ENCODE results near the gene C6orf62.

The C6orf62 gene

DNA sequence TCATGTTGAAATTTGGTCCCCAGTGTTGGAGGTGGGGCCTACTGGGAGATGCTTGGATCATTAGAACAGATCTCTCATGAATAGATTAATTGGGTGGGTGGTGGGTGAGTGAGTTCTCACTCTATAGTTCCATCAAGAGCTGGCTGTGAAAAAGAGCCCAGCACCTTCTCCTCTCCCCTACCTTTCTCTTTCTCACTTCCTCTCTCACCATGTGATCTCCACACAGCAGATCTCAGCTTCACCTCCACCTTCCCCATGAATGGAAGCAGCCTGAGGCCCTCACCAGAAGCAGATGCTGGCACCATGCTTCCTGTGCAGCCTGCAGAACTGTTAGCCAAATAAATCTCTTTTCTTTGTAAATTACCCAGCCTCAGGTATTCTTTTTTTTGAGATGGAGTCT lies 42.9 kb upstream of the C6orf62 start:
- Histone ChIP-seq H3K36me3 (no peaks in the 10 kb centered on the region), H3K27me3 (no peaks in the 10 kb centered on the region), H3K4me1 (ENCODE audit: control insufficient read depth in 1 of 2, insufficient read depth in 1 of 2, low read depth in 1 of 2, low read length in 1 of 2) (peaks cover 0 to 4% of the 10 kb centered on the region in 2 experiments), H3K9me3 (no peaks in the 10 kb centered on the region), H3K27ac (no peak overlapping the region), H3K4me3 (ENCODE audit: low read depth in 1 of 2, low read length in 1 of 2) (no peak overlapping the region)
- TF ChIP-seq, protein P1, sequence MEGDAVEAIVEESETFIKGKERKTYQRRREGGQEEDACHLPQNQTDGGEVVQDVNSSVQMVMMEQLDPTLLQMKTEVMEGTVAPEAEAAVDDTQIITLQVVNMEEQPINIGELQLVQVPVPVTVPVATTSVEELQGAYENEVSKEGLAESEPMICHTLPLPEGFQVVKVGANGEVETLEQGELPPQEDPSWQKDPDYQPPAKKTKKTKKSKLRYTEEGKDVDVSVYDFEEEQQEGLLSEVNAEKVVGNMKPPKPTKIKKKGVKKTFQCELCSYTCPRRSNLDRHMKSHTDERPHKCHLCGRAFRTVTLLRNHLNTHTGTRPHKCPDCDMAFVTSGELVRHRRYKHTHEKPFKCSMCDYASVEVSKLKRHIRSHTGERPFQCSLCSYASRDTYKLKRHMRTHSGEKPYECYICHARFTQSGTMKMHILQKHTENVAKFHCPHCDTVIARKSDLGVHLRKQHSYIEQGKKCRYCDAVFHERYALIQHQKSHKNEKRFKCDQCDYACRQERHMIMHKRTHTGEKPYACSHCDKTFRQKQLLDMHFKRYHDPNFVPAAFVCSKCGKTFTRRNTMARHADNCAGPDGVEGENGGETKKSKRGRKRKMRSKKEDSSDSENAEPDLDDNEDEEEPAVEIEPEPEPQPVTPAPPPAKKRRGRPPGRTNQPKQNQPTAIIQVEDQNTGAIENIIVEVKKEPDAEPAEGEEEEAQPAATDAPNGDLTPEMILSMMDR (IDR thresholded peaks at IDR 0.05): no peak

DNA sequence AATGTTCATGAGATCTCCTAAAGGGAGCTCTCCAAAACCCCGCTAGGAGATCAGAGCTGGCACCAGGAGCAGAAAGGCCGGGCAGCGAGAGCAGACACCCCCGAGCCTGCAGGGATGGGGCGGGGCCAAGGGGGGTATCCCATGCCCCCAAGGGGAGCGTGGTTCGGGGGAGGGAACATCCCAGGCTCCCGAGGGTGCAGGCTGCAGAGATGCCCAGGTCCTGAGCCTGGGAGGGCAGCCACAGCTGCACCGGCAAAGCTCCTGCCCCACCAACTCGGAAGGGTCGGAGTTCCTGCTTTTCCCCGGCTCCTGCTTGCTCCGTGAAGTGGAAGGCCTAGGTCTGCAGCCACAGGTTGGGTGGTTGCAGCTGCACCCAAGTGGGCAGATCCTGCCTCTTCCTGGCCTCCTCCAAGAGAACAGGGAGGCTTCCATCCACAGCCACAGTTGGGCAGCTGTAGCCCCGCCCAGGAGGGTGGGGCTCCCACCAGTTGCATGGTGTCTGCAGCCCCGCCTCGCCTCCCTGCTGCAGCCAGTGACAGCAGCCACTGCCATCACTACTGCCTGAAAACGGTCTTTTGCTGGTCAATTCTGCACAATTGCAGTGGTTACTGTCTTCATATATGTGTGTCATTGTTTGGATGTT lies 42.4 kb upstream of the C6orf62 start:
- TF ChIP-seq, protein P1 (IDR thresholded peaks at IDR 0.05): no peak
- no peak overlapping the region for H3K4me3 ChIP-seq (ENCODE audit: low read depth in 1 of 2, low read length in 1 of 2)
- H3K9me3 ChIP-seq: no peaks in the 10 kb centered on the region
- H3K27ac ChIP-seq: no peak overlapping the region
- H3K4me1 ChIP-seq (ENCODE audit: control insufficient read depth in 1 of 2, insufficient read depth in 1 of 2, low read depth in 1 of 2, low read length in 1 of 2): peaks cover 0 to 4% of the 10 kb centered on the region in 2 experiments
- no peaks in the 10 kb centered on the region for H3K27me3 ChIP-seq
- no peaks in the 10 kb centered on the region for H3K36me3 ChIP-seq

DNA sequence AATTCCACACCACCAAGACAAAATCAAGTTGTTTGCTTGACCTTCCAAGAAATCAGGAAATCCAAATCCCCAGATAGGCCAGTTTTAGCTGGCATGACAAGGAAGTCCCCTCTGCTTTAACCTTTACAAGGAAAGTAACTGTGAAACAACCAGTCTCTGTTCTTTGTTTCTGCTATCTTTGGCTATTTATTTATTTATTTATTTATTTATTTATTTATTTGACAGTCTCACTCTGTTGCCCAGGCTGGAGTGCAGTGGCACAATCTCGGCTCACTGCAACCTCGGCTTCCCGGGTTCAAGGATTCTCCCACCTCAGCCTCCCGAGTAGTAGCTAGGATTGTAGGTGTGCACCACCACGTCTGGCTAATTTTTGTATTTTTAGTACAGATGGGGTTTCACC lies 41.3 kb upstream of the C6orf62 start:
- Histone ChIP-seq H3K27ac (no peak overlapping the region), H3K9me3 (no peaks in the 10 kb centered on the region), H3K4me3 (ENCODE audit: low read depth in 1 of 2, low read length in 1 of 2) (no peak overlapping the region), H3K27me3 (no peaks in the 10 kb centered on the region), H3K4me1 (ENCODE audit: control insufficient read depth in 1 of 2, insufficient read depth in 1 of 2, low read depth in 1 of 2, low read length in 1 of 2) (peaks cover 0 to 4% of the 10 kb centered on the region in 2 experiments), H3K36me3 (no peaks in the 10 kb centered on the region)
- TF ChIP-seq, protein P1 (IDR thresholded peaks at IDR 0.05): no peak

DNA sequence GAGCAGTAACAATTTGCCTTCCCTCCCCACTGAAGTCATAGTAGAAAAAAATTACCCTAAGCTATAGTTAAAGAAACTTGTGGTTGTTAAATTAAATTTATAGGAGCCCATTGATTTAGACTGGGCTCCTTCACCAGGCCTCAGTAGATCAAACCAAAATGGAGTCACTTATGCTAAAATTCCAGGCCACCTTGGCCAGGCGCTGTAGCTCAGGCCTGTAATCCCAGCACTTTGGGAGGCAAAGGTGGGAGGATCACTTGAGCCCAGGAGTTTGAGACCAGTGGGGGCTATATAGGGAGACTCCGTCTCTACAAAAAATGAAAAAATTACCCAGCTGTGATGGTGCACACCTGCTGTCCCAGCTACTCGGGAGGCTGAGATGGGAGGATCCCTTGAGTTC lies 40.8 kb upstream of the C6orf62 start:
- Histone ChIP-seq H3K27me3 (no peaks in the 10 kb centered on the region), H3K4me3 (ENCODE audit: low read depth in 1 of 2, low read length in 1 of 2) (no peak overlapping the region), H3K4me1 (ENCODE audit: control insufficient read depth in 1 of 2, insufficient read depth in 1 of 2, low read depth in 1 of 2, low read length in 1 of 2) (peaks cover 0 to 4% of the 10 kb centered on the region in 2 experiments), H3K36me3 (no peaks in the 10 kb centered on the region), H3K9me3 (no peaks in the 10 kb centered on the region), H3K27ac (no peak overlapping the region)
- TF ChIP-seq, protein P1 (IDR thresholded peaks at IDR 0.05): no peak

DNA sequence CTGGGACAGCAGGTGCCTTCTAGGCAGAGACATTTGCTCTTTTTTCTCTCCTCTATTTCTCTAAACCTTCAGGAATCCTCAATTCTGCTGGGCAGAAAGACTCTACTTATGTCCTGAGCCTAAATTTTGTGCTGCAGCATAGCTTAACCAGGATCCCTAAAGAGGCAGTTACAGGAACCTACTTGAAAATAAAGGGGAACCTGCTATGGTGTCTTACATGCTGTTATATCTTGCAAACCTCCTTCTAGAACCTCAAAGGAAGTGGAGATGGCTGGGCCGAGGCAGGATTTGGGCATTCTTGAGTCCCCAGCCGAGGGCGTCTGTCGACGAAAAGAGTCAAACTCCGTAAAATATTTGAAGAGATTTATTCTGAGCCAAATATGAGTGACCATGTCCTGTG lies 38.7 kb upstream of the C6orf62 start:
- peaks cover 0 to 4% of the 10 kb centered on the region in 2 experiments for H3K4me1 ChIP-seq (ENCODE audit: control insufficient read depth in 1 of 2, insufficient read depth in 1 of 2, low read depth in 1 of 2, low read length in 1 of 2)
- H3K36me3 ChIP-seq: no peaks in the 10 kb centered on the region
- TF ChIP-seq, protein P1 (IDR thresholded peaks at IDR 0.05): no peak
- no peaks in the 10 kb centered on the region for H3K27me3 ChIP-seq
- no peaks in the 10 kb centered on the region for H3K9me3 ChIP-seq
- H3K27ac ChIP-seq: peak overlapping the region; percentile 48
- no peak overlapping the region for H3K4me3 ChIP-seq (ENCODE audit: low read depth in 1 of 2, low read length in 1 of 2)
